DMS 273 (cell line): ENCODE measurements around the gene CEL.

ENCODE experiments used
- DNase-seq: peaks from one replicate; lab custom pipeline; 2025; ENCODE audit not compliant: unreplicated experiment; lab: John Stamatoyannopoulos, UW

CEL gene

GRCh38 chr9:133115604-133116345 lies 54.0 kb downstream of the CEL start:
- no peak for DNase-seq

GRCh38 chr9:133116346-133117231 lies 54.8 kb downstream of the CEL start:
- no peak for DNase-seq

DNA sequence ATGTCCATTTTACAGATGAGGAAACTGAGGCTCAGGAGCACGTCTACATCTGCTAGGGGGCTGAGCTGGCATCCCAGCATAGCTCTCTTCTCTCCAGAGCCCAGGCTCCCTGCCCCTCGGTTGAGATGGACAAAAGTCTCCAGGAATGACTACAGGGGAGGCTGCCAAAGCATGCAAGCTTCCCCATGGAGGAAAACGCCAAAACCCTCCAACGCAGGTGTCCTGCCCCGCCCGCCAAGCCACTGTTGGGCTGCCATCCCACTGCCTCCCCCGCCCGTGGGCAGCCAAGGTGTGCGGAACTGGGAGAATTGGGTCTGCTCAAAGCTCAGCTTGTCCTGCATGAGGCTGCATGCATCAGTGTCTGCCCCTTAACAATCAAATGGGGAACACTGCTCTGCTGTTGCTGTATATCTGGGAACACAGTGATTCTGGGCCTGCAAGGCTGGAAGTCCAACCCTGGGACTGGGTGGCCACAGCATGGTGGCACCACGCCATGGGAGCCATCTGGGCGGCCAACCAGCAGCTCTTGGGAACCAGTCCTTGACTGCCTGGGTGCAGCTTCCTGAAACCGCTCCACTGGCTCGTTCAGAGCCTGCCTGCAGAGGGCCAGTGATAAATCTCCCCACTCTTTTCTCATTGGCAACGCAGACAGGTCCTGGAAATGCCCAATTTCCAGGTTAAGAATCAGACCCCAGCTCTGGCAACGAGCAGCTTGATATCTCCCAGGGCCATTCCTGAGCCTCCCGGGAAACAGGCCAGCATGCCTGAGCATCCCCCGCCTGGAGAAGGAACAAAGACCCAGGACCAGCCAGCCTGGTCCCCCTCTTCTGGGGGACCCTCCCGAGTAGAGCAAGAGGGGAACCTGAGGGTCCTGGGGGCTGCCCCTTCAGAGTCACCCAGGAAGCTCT lies 55.7 kb downstream of the CEL start:
- DNase-seq: peak; percentile 74

GRCh38 chr9:133118179-133118520 lies 56.4 kb downstream of the CEL start:
- DNase-seq: no peak

DNA sequence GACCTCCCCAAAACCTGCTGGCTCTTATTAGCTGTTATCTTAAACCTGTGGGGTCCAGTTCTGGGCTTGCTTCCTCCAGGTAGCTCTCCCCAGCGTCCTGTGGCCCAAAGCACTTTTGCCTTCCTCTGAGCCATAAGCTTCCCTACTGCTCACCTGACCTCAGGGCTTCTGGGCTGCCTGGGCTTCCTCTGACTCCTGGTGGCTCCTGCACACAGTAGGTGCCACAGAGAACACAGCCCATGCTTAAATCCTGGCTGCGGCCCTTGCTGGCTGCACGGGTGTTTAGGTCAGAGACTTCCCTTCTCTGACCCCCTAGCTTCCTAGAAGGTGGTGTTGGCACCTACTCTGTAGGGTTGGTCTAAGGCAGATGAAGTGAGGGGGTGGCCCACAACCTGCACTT lies 56.8 kb downstream of the CEL start:
- DNase-seq: no peak

DNA sequence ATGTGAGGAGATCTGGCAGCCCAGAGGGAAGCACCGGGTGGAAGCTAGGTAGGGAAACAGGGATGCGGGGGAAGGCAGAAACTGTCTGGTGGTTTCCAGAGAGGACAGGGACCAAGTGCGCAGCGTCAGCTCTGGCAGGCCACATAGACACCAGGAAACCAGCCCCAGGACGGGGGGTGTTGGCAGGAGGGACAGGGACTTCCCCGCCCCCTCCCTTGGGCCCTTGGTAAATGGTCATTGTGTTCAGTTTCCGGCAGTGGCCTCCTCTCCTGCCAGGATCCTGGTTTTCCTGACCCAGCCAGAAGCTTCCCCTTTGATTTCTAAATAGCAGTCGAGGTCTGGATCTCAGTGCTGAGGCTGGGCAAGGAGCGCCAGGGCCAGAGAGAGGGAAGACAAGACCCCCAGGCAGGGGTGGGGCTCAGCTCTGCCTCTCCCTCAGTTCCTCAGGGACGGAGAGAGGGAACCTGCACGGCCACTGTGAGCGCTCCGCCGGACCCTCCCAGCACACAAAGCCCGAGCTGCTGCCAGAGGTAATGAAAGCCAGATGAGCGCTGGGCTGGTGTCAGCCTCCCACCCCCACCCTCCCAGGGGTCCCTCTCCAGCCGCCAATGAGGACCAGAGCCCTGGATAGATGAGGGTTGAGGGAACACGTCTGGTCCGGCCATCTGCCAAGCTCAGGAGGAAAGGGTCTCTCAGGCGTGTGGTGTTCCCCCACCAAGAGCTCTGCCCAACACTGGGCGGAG lies 57.5 kb downstream of the CEL start:
- DNase-seq: peak; percentile 90

GRCh38 chr9:133119846-133120500 lies 58.2 kb downstream of the CEL start:
- DNase-seq: peak; percentile 85

DNA sequence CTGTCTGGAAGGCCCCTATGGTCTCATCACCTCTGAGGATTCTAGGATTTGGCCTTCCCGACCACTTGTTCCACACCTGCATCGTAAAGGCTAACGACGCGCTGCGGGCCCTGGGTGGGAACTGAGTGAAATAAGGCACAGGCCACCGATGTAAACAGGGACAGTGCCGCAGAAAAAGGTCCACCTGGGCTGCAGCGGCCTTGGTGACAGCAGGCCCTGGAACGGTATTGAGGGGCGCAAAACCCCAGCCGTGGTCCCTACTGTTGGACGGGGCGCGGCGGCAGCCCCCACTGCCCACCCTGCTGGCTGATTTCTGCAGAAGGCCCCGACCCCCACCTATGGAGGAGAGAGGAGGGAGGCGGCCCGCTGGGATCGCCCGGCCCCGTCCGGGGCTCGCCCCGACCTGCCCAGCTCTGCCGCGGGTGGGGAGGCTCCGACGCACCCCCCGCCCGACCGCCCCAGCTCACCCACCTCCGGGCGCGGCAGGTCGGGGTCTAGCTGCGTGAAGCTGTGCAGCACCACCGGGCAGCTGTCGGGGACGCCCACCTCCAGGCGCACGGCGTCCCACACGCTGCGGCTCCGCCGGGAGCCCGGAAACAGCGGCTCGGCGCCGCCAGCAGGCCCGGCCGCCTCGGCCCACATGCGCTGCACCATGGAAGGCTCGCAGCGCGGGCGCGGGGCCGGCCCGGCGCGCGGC lies 58.9 kb downstream of the CEL start:
- DNase-seq: peak; percentile 72
